Neural progenitor cell (in vitro differentiated cells): ENCODE data around the gene MNT.

ENCODE experiments used
- CTCF ChIP-seq: fragments of 200-600 bp; sonication (generic); IDR thresholded peaks from 2 replicates; pipeline ENCODE4 v1.5.1; 2017; ENCODE audit warnings: antibody characterized with exemption, mild to moderate bottlenecking
- EZH2 ChIP-seq: fragments of 200-600 bp; sonication (generic); IDR thresholded peaks from 2 replicates; pipeline ENCODE4 v1.6.1; 2017; ENCODE audit warnings: antibody characterized with exemption, mild to moderate bottlenecking, moderate library complexity

GRCh38 chr17:2393174-2393953, 7.5 kb downstream of the MNT start:
- TF ChIP-seq CTCF (no peak), EZH2 (no peak)
